HL-60/S4 (cell line): ENCODE measurements around the gene WNT5B.

Experiments used
- in situ Hi-C: fragments of 300-500 bp; cut with MboI; formaldehyde crosslinking; loops from 2 replicates; pipeline ENCODE4 v1.14.3; 2022; ENCODE audit warnings: low sequenced_read_pairs

The WNT5B gene

GRCh38 chr12:1620092-1620491 is 8.9 kb upstream of the WNT5B start:
- in situ Hi-C loops: no loop called here

GRCh38 chr12:1622406-1622805 is 6.6 kb upstream of the WNT5B start:
- in situ Hi-C loops: no loop called here

- in situ Hi-C loops: no loop called here
Observed at GRCh38 chr12:1629338-1630132, 504 bp downstream of the WNT5B start.

GRCh38 chr12:1630133-1630826 is 1.2 kb downstream of the WNT5B start:
- in situ Hi-C loops: no loop called here

GRCh38 chr12:1630827-1631591 is 2.0 kb downstream of the WNT5B start:
- in situ Hi-C loops: no loop called here

GRCh38 chr12:1632702-1633101 is 3.7 kb downstream of the WNT5B start:
- in situ Hi-C loops: no loop called here

- in situ Hi-C loops: no loop called here
Observed at GRCh38 chr12:1633459-1633858, 4.4 kb downstream of the WNT5B start.

- in situ Hi-C loops: no loop called here
Observed at GRCh38 chr12:1634149-1634548, 5.1 kb downstream of the WNT5B start.

- in situ Hi-C loops: no loop called here
Observed at GRCh38 chr12:1634590-1635191, 5.7 kb downstream of the WNT5B start.

- in situ Hi-C loops: no loop called here
Observed at GRCh38 chr12:1635301-1636095, 6.5 kb downstream of the WNT5B start.

GRCh38 chr12:1638203-1638602 is 9.2 kb downstream of the WNT5B start:
- in situ Hi-C loops: no loop called here

- in situ Hi-C loops: no loop called here
Observed at GRCh38 chr12:1639538-1639937, 10.5 kb downstream of the WNT5B start.

- in situ Hi-C loops: no loop called here
Observed at GRCh38 chr12:1640328-1641234, 11.6 kb downstream of the WNT5B start.

- in situ Hi-C loops: no loop called here
Observed at GRCh38 chr12:1642513-1642912, 13.5 kb downstream of the WNT5B start.

GRCh38 chr12:1643043-1643442 is 14.0 kb downstream of the WNT5B start:
- in situ Hi-C loops: no loop called here

GRCh38 chr12:1643905-1644533 is 15.0 kb downstream of the WNT5B start:
- in situ Hi-C loops: no loop called here

- in situ Hi-C loops: loop anchor here (5.0 kb wide), 1 partner anchor 143 kb away; no protein-coding TSS in a partner anchor
Observed at GRCh38 chr12:1644534-1645438, 15.8 kb downstream of the WNT5B start.

GRCh38 chr12:1645819-1646218 is 16.8 kb downstream of the WNT5B start:
- in situ Hi-C loops: loop anchor here (5.0 kb wide), 1 partner anchor 141 kb away; no protein-coding TSS in a partner anchor
